GM19397 (cell line): ENCODE data around the gene QKI.
A peak's percentile ranks its signal among the peaks of the same experiment; 100 is the strongest.

ENCODE experiments used
- ATAC-seq: cut with Tn5 transposase; IDR thresholded peaks from one replicate; pipeline ENCODE4 v1.9.1; 2021; ENCODE audit warnings: mild to moderate bottlenecking, moderate library complexity; ENCODE audit not compliant: unreplicated experiment

The QKI gene

DNA sequence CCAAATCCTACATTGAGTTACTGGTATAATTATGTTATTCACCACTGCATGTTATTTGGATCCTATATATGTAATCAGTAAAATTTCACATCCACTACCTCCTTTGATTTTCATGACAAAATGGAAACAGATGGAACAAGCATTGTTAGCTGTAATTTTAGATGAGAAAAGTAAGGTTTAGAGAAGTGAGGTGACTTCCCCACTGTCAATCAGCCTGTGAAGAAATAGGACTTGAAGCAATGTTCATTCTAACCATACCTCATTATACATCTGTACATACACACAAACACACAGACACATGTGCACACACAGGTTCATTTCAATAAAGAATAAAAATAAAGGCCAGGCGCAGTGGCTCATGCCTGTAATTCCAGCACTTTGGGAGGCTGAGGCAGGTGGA lies 23.7 kb upstream of the QKI start:
- no peak for ATAC-seq

DNA sequence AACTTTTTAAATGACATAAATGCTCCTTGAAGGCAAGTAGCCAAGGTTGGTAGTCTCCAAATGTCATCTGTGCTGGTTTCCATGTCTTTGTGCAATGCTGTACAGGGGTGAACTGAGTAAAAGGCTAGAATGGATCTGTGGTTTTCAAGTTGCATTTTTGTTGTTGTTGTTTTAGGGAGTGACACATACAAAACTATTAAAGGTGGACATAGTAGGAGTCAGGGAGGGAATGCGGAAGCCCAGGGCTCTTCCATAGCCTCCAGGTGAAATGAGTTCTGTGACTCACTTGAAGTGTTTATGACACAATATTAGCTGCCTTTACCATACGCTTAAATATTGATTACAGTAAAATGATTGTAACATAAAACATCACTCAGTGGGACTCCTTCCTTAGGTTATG lies 22.5 kb upstream of the QKI start:
- ATAC-seq = no peak

DNA sequence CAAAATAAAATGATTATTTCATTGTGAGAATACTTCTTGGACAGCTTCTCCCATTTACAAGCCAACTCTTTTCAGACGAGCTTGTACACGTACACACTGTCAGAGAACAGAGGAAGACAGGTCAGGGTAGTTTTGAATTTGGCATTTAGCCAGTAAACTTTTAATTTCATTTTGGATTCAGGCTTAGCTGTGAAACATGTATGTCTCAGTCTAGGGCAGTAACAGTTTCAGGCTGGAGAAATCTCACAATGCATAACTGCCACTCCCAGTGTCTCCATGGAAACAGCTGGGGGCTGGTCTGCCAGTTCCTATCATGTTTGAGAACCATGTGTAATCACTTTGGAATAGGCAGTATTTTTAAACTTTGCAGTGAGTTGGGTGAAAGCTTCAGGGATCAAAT lies 22.0 kb upstream of the QKI start:
- no peak for ATAC-seq

DNA sequence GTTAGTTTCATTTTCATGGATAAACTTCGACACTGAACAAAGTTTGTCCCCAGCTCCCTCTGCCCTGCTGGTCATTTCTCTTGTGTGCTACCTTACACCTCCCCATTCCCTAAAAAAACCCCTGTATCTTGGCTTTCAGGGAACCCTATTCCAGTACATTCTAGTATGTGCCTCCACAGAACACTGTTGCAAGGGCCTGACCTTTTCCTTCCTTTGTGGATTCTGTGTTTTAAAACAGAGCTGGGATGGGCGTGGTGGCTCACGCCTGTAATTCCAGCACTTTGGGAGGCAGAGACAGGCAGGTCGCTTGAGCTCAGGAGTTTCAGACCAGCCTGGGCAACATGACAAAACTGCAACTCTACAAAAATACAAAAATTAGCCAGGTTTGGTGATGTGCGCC lies 20.6 kb upstream of the QKI start:
- no peak for ATAC-seq

DNA sequence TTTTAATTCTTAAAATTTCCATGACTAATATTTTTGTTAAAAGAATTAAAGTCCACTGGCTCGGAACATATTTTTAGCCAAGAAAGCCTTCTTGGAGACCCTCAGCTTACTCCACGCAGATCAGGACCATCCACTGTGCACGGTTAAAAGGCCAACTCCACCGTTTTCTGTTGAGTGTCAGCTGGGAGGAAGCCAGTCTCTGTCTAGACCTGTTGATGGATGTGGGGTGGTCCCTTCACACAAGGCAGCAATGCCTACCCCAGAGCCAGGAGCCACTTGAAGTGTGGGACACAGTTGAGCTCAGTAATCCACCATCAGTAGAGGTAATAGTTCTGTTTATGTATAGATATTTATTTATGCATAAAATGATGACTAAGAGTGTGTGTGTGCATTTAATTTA lies 19.9 kb upstream of the QKI start:
- no peak for ATAC-seq

DNA sequence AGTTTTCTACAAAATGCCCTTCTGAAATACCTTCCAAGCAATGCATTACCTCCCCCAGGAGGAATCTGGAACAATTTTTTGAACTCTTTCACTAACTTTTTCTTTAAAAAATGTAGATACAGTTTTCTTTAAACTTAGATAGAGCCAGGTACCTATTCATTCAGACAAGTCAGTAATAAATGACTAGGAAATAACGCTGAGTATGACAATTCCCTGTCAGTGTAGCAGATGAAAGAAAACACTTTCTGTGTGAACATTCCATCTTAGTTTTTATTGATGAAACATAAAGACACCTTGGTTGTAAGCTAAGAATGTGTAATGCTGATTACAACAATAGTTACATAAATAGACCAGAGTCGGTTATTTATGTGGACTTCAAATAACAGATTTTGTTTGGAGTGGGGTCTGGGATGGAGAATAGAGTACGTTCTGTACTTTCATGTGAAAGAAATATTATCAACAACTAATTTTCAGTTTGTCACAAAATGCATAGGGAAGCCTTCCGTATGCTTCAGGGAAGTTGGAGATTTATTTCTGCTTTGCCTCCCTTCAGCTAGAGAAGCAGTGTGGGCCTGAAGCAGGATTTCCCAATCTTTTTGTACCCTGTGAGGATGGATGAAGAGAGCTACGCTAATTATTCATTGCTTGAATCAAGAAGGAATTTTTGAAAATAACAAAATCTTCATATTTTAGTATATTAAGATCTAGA lies 19.2 kb upstream of the QKI start:
- ATAC-seq = no peak

DNA sequence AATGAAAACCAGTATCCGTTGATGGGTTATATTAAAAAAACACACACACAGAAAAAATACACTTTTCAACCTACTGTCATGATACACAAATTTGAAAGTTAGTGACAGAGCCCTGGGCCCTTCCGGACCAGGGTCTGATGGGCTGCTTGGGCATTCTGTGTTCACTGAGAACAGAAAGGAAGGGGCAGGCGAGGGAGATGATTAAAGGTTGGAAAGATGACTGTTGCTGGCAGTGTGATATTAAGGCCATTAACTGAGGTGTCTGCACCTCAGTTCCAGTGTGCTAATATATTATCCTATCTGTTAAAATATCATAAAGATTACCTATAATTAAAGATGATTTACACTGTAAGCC lies 18.7 kb upstream of the QKI start:
- ATAC-seq = no peak

DNA sequence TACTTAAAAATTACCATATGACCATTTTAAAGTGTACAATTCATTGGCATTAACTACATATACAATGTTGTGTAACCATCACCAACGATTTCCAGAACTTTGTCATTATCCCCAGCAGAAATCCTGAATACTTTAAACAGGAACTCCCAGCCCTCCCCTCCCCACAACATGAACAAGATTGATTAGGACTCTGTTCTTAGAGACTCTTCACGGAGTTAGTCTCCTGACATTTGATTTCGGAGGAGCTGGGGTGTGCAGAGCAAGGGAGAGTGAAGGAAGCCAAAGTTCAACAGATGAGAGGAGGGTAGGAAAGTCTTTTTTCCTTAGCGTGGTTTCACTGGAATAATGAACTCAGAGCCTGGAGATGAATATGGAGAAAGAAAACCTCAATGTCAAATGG lies 17.2 kb upstream of the QKI start:
- ATAC-seq = no peak

DNA sequence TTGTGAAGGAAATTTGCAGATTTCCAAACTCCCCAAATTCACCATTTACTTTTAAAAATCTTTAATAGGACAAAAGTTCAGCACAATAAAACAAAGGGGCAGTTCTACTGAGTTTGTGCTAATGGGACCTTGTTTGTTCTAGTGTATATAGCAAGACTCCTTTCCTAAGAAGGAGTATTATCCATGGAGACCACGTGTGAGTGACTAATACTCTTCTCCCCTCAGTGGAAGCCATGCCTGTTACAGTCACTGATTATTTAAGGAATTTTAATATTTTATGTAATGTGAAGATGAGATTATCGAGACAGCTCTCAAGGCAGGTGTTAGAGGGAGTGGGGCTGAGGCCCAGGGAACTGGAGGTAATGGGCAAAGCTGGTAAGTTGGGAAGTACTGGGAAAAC lies 16.4 kb upstream of the QKI start:
- no peak for ATAC-seq

DNA sequence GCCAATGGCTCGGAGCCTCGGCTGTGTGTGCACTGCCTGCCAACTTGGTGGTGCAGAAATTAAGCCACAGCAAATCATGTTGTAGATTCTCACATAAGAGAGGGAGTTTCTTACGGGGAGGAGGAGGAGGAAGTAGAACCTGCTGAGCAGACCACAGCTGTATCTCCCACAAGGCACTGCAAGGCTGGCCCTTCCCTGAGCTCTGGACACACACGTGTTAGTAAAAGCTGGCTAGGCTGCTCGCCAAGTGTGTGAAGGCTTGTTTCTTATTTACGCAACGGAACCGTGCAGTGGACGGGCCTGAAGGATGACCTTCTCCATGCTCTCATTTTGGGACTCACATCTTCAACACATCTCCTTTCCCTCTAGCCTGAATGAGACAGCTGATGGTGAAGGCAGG lies 15.7 kb upstream of the QKI start:
- peak; percentile 68 for ATAC-seq

DNA sequence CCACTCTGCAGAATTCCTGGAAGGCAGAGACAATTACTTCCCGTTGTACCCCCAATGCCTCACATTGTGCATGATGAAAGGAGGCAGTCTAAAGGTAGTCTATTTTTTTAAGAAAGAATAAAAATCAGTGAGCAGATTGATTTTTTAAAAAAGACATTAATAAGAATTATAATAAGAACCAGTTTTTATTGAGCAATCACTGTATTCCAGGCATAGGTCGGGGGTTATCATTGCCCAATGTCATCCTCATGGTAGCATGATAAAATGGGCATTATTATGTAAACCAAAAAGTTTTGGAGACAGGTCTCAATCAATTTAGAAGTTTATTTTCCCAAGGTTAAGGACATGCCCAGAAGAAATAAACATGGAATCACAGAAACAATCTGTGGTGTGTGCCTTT lies 14.0 kb upstream of the QKI start:
- no peak for ATAC-seq

DNA sequence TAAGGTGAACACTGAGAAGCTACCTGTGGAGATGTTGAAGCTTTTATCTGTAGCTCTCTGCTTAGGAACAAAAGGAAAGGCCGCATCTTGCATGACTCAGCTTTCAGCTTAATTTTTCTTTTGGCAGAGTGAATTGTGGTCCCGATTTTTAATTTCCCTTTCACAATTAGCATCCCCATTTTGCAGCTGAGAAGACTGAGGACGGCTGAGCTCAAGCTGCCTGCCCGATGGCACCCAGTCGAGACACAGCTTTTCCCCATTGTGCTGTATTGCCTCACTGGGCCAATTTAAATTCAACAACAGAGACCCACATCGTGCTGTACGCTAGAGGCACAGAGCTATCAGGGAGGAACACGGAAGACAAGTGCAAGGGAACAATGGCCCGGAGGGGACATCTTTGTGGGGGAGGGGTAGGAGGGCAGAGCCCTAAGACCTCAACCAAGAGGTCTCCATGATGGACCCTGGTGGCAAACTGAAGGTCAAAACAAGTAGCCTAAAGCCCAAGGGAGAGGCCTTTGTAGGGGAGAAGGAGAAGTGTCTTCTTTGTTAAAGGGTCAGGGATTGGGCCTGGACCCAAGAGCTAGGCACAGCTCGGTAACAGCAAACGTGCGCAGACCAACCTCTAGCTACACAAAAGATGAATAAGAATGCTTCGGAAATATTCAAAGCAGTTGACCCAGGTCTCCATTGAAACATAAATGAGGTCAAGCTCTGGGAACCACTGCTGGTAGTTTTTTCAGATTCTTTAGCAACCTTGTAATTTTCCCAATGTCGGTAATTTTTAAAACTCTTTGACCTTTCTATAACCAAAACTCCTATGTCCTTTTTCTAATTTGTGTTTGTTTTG lies 13.3 kb upstream of the QKI start:
- no peak for ATAC-seq

DNA sequence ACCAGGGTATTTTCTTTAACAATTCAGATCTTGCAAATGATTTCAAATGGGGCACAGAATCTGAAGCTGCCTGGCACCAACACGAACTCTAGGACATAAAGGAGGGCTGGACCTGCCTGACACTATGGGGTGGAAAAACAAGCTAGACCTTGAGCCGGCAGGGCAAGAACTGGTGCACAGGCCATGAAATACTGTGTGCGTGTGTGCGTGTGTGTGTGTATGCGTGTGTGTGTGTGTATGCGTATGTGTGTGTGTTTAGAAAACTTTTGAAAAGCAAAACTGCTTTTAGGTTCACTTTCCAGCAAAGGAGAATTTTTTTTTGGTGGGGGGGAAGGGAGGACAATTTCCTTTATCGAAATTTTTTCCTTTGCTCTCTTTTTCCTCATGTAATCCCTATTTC lies 11.9 kb upstream of the QKI start:
- ATAC-seq = no peak

DNA sequence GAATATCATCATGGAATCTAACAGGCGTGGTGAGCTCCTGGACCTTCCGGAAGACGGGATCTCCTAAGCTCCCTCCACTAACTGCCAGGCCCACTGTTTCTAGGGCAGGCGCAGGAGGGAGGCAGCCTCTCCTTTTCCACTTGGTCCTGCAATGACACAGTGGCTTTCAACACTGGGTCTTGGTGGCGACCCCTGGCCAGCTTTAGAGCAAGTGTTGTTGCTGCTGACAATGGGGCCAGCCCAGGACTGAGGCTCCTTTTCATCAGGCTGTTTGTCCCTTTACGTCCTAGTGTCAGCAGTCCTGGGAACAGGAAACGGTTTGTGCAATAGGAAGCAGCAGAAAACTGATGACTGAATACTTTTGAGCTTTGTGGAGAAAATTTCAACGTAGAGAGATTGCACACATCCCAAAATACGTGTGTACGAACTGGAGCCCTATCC lies 9.7 kb upstream of the QKI start:
- no peak for ATAC-seq

DNA sequence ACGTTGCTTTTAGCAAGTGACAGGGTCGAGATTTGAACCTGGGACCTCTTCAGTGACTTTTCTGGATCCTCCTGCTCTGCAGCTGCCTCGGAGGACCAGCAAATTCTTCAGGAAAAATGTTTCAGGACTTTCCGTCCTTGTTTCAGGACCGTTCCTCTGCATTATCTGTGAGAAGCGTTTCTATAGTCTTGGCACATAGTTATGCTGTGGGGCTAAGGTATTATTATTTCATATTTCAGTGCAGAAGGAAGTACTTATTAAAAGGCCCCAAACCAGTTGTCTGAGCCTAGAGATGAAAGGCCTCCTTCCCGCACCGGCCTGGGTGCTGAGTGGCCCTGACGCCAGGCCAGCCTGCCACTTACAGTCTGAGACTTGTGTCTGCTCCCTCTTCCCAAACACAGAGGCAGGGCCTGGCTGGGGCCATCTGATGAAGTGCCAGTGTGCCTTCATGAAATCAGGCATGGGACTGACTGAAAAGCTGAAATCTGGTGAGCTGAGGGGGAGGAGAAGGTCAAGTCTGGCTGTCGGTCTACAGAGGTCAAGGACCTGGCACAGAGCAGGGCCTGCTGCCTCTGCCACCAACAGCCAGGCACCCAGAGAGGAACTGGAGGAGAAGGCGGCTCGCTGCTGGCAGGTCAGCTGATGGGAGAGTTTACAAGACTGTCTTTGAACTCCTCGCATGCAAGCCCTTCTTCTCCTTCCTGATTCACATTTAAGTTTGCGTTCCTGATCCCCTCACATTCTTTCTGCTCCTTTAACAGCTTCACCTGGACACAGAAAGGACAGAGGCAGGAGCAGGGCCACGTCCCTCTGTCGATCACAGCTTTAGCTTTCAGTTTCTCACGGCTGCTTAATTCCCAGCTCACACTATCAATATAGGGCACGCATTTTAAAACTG lies 8.9 kb upstream of the QKI start:
- peak; percentile 90 for ATAC-seq

DNA sequence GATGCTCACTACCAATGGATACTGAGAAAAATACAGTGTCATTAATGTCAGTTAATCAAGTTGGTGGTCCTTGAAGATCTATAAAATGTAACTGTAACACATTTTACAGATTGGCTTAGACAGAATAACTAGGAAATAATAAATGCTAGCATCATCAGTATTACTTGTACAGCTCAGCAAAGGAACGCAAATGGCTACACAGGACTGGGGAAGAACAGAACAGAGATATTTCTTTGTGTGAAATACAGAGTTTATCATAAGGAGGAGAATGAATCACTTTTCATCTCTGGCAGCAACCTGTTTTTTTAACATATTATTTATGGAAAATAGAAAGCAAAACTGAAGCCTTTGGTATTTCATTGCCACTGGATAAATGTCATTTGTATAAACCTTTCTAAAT lies 8.2 kb upstream of the QKI start:
- no peak for ATAC-seq

DNA sequence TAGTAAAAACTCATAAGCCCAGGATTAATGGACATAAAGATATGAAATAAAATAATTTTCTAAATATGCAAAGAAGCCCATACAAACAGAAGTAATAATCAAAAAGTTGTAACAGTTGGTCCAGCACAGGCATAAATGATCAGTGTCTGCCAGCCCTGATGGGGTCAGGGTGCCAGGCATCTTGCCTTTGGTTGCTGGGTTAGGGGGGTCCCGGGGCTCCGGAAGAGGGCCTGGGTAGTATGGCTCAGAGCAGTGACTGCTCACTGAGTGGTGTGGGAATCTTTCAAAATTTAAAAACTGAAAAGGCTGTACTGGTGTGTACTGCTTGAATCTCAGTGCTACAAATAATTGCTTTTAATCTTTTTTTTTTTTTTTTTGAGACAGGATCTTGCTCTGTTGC lies 7.7 kb upstream of the QKI start:
- no peak for ATAC-seq

DNA sequence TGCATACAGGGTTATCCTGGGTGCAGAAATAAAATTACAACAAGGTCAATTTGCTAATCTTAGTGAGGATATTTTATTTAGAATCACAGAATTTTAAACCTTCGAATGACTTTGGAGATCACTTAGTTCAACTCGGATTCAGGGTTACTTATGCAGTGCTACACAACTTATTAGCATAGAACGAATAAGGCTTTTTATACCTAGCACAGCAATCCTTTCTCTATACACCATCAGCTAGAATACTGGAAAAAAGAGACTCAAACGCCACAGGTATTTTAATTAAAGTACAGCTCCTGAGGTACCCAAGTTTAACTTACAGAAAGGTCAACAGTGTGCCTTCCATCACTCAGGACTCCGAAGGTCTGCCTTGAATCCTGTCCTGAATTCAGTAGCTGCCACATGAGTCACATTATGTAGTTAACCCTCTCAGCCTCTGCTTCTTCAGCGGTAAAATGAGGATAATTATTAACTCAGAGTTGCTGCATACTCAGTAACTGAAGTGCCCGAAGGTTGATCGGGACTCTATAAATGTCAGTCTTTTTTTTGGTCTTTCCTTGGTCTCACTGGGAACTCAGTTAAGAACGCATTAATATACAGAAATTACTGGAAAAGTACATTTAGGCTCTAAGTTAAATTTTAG lies 6.0 kb upstream of the QKI start:
- no peak for ATAC-seq

DNA sequence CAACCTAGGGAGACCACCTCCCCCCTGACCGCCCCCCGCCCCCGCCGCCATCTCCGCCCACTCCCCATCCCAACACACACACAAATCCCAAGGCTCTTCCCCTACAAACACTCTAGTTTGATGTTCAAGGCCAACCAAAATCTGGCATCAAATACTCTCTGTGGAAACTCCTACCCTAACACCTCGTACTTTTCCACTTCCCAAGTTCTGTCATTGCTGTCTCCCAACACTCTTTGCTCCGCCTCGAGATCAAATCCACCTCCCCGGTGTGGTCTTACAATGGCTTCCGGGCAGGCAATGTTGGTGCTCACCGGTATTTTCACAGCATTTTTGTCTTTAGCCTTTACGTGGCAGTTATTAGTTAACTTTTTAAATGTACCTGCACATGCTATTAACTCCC lies 4.8 kb upstream of the QKI start:
- ATAC-seq = no peak

DNA sequence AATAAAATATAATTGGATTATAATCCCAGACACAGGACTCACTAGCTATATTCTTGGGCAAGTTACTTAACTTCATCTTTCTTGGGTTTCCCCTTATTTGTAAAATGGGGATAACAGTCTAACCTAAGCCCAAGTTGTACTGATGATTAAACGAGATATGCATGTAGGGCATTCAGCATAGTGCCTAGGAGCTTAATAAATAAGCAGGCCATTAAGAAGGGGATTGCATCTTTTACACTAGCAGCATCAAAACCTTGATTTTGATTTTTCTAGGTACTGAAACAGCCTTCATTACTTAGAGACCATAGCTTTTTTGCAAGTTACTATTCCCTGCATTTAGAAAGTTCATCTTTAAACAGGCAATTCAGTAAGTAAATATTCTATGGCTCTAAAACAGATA lies 2.2 kb upstream of the QKI start:
- no peak for ATAC-seq

DNA sequence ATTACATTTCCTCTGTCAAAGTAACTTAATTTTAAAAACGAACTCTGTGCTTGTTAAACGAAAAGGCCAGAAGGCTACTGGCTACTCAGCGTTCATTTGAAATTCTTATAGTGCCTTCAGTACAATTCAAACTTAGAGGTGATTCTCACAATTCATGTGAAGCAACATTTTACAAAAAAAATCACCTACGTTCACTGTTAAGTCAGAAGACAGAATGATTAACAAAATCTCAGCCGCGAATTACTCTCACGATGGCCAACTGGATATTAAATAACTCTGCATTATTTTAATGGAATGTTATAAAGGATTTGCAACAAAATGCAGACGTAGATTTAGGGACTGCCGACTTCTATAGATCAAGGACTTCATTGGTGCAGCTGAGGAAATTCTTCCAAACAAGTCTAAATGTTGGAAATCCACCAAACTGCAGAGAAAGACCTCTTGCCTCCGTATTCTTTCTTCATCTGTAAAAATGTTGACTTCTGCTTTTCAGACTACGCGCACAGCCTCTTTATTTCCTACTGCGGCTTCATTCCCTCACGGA lies 1.6 kb upstream of the QKI start:
- ATAC-seq = no peak
